HepG2 (cell line): Measurements from ENCODE around the gene ARHGAP22. TPM values are rescaled to one million over a fixed set of nuclear protein-coding genes. Genes with fewer than 3 reads are reported as not detected.

Experiments used
- ATAC-seq: fragments of 200-7000 bp; cut with Tn5 transposase; 3 replicates; pipeline ENCODE4 v1.9.1; 2020; ENCODE audit warnings: mild to moderate bottlenecking, moderate library complexity
- BruUV-seq: library from RNA; stranded (reverse); fragments of 400-500 nt; replicated peaks from 2 replicates; lab custom pipeline; 2021; lab: Mats Ljungman, UMichigan
- CTCF ChIA-PET: fragments of 300-600 bp; formaldehyde crosslinking; extraction: SDS; loops from one replicate; lab custom pipeline; 2021; ENCODE audit warnings: low total read pairs, inconsistent platforms, low intra/inter-chr PET ratio; lab: Yijun Ruan, JAX
- POLR2A ChIA-PET: fragments of 350-600 bp; sonication (Branson Sonifier 250); formaldehyde crosslinking; loops from one replicate; lab custom pipeline; 2020; ENCODE audit warnings: antibody characterized with exemption, inconsistent platforms; lab: Yijun Ruan, JAX
- DNase-seq: peaks from one replicate; pipeline ENCODE4 v3.0.0-alpha.2; 2015; ENCODE audit warnings: low spot score
- FAIRE-seq: peaks from 3 replicates; lab custom pipeline; 2011; peaks lifted over from hg19 to GRCh38; lab: Jason Lieb, UNC
- H2AFZ ChIP-seq: one replicate; pipeline ENCODE4 v1.6.1; 2011; ENCODE audit warnings: low read length, inconsistent platforms
- H3K27ac ChIP-seq: fragments of 300-600 bp; 3 replicates; pipeline ENCODE4 v1.8.0; 2011; ENCODE audit warnings: mixed run types, mild to moderate bottlenecking, mixed read lengths, low read length, inconsistent platforms; ENCODE audit not compliant: insufficient read depth; ENCODE audit errors: extremely low read length
- H3K27me3 ChIP-seq, 2 experiments: fragments of 200-600 bp in 1 of 2; 2 replicates in 1 of 2; 3 replicates in 1 of 2; pipeline versions ENCODE4 v1.6.0 to v1.8.0; 2011; ENCODE audit warnings: low read length in 2 of 2, mild to moderate bottlenecking in 2 of 2, moderate library complexity in 2 of 2, inconsistent platforms in 1 of 2; ENCODE audit not compliant: insufficient read depth in 2 of 2, control insufficient read depth in 1 of 2
- H3K36me3 ChIP-seq, 2 experiments: fragments of 200-600 bp in 1 of 2; replicated peaks in 1 of 2; 2 replicates in 1 of 2; 3 replicates in 1 of 2; pipeline versions ENCODE4 v1.5.1 to v1.8.0; 2011; ENCODE audit warnings: low read length in 2 of 2, inconsistent platforms in 1 of 2; ENCODE audit not compliant: insufficient read depth in 2 of 2, control insufficient read depth in 1 of 2
- H3K4me1 ChIP-seq: 2 replicates; pipeline ENCODE4 v1.5.1; 2012; ENCODE audit warnings: low read length, inconsistent platforms; ENCODE audit not compliant: insufficient read depth
- H3K4me2 ChIP-seq: 2 replicates; pipeline ENCODE4 v1.6.0; 2011; ENCODE audit warnings: low read depth, low read length, inconsistent platforms
- H3K4me3 ChIP-seq, 3 experiments: fragments of 200-600 bp in 1 of 3; sonication (generic), shearing (Covaris generic) in 1 of 3; replicated peaks in 1 of 3; 2 replicates each; pipeline ENCODE4 v1.5.1; 2011 to 2016; ENCODE audit warnings: low read length in 3 of 3, inconsistent platforms in 2 of 3, low read depth in 2 of 3, mild to moderate bottlenecking in 2 of 3, control low read depth in 1 of 3, mixed read lengths in 1 of 3; ENCODE audit not compliant: insufficient read depth in 1 of 3
- H3K79me2 ChIP-seq: one replicate; pipeline ENCODE4 v1.6.1; 2011; ENCODE audit warnings: low read length, inconsistent platforms; ENCODE audit not compliant: insufficient read depth
- H3K9ac ChIP-seq: 2 replicates; pipeline ENCODE4 v1.6.0; 2011; ENCODE audit warnings: mild to moderate bottlenecking, low read depth, low read length, inconsistent platforms; ENCODE audit not compliant: insufficient read depth
- H3K9me3 ChIP-seq: 2 replicates; pipeline ENCODE4 v1.5.1; 2012; ENCODE audit warnings: mild to moderate bottlenecking, low read length
- H4K20me1 ChIP-seq: 2 replicates; pipeline ENCODE4 v1.6.0; 2011; ENCODE audit warnings: inconsistent platforms, mild to moderate bottlenecking, low read length, moderate library complexity; ENCODE audit not compliant: insufficient read depth
- E2F2 ChIP-seq: sonication (generic); formaldehyde crosslinking; IDR thresholded peaks from 2 replicates; pipeline ENCODE4 v1.4.0; 2020; ENCODE audit warnings: missing genetic modification reagents, borderline replicate concordance
- GTF2F1 ChIP-seq: fragments of 150-350 bp; IDR thresholded peaks from 2 replicates; pipeline ENCODE4 v1.6.1; 2014; ENCODE audit warnings: low read length
- MEIS2 ChIP-seq: sonication (generic); formaldehyde crosslinking; IDR thresholded peaks from 2 replicates; pipeline ENCODE4 v1.9.0; 2021; ENCODE audit warnings: mild to moderate bottlenecking, missing genetic modification reagents
- MLXIP ChIP-seq: sonication (generic); formaldehyde crosslinking; IDR thresholded peaks from 2 replicates; pipeline ENCODE4 v1.9.0; 2021; ENCODE audit warnings: missing genetic modification reagents, borderline replicate concordance
- POLR2AphosphoS5 ChIP-seq: IDR thresholded peaks from 2 replicates; pipeline ENCODE4 v1.6.1; 2012; ENCODE audit warnings: low read depth, low read length
- WGBS: methylation state at CpG from one replicate; pipeline ENCODE4 v1.1.6; 2017; ENCODE audit warnings: low lambda C conversion rate; 5-methylcytosine and 5-hydroxymethylcytosine counted together
- in situ Hi-C: cut with HindIII; loops from 2 replicates; pipeline ENCODE4 v1.10.0; 2017; ENCODE audit warnings: low pct_unique_long_range_greater_than_20kb; ENCODE audit not compliant: extremely low pct_ligation_motif_present
- intact Hi-C: fragments of 100-400 bp; cut with micrococcal nuclease; formaldehyde crosslinking; loops from one replicate; pipeline ENCODE4 v1.10.0; 2022; ENCODE audit not compliant: unreplicated experiment
- polyA plus RNA-seq, 8 experiments: library from polyadenylated mRNA; depleted of rRNA in 3 of 8; stranded (reverse) in 7 of 8; unstranded in 1 of 8; fragments of >200 nt; fragmentation: Illumina TruSeq in 4 of 8; extraction: Trizol in 4 of 8; gene quantifications; 2 replicates each; pipeline versions ENCODE4 v1.2.1 to v1.2.3, GENCODE V29; 2011 to 2016; ENCODE audit warnings: low read depth in 4 of 8, missing spikeins in 1 of 8, mixed read lengths in 1 of 8; ENCODE audit not compliant: insufficient read depth in 1 of 8
- total RNA-seq, 5 experiments: library from RNA; depleted of rRNA; stranded (reverse); fragments of >200 nt; fragmentation: Illumina TruSeq; extraction: Trizol; gene quantifications; 2 replicates each; pipeline ENCODE4 v1.2.3, GENCODE V29; 2016; ENCODE audit warnings: low read depth in 1 of 5
- TF ChIP-seq, protein P1 (sequence below): sonication (generic); formaldehyde crosslinking; IDR thresholded peaks from 2 replicates; pipeline ENCODE4 v1.4.0; 2020; ENCODE audit warnings: mild to moderate bottlenecking, missing genetic modification reagents

ARHGAP22 gene
- total and polyA plus RNA-seq, 2 of the 13 experiments (the other 11 are each of a cell fraction or from before 2014, with no cell fraction given): 0.08 to 0.38 TPM

DNA sequence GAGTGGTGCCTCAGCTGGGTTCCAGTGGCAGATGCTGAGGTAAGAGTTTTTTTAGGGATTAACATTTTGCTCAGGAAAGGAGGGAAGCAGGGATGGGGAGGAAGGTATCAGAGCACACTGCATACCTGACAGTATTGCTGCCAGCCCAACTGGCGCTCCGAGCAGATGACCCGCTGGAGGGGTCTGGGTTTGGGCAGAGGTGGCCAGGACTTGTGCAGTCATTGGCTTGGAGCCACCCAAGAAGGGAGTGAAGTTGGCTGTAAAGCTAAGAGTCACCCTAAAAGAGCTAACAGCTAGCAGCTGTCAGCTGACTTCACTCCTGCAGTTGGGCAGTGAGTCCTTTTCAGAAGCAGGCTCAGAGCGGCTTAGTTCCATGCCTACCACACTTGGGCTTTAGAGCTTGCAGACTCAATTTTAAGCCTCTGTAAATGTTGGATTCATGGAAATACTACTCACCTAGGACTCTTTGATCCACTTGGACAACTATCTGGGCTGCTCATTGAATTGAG, 5.8 kb upstream of the ARHGAP22 start:
- ATAC-seq: no peak
- TF ChIP-seq MLXIP (CRISPR knock-in tag) (no peak), GTF2F1 (no peak), E2F2 (CRISPR knock-in tag) (no peak), MEIS2 (CRISPR knock-in tag) (no peak), POLR2AphosphoS5 (no peak)
- TF ChIP-seq, protein P1, sequence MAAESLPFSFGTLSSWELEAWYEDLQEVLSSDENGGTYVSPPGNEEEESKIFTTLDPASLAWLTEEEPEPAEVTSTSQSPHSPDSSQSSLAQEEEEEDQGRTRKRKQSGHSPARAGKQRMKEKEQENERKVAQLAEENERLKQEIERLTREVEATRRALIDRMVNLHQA (CRISPR knock-in tag): no peak
- Histone ChIP-seq H4K20me1 (no peaks in the 10 kb centered on the region), H3K4me1 (no peaks in the 10 kb centered on the region), H3K36me3 (no peaks in the 10 kb centered on the region), H3K4me2 (no peak overlapping the region), H2AFZ (no peak overlapping the region), H3K9me3 (no peaks in the 10 kb centered on the region), H3K4me3 (no peak overlapping the region), H3K27ac (no peak overlapping the region), H3K9ac (no peak overlapping the region), H3K79me2 (no peaks in the 10 kb centered on the region), H3K27me3 (0 out of 5 replicates have a peak, but pooled peaks cover 0 to 6% of the 10 kb centered on the region in 2 experiments)
- intact Hi-C loops: no loop called here
- CTCF ChIA-PET: no interaction called here
- in situ Hi-C loops: no loop called here
- DNase-seq: no peak
- POLR2A ChIA-PET: no interaction called here
- no peak for FAIRE-seq
- no TSS peak for BruUV-seq
- WGBS: 51% methylated on average over 4 of the region's 4 CpGs
